ENCODE measurements around the gene RUNX1. TPM values are rescaled to one million over a fixed set of nuclear protein-coding genes. Genes with fewer than 3 reads are reported as not detected.

The RUNX1 gene
- total and polyA plus RNA-seq, 2 donors (not counting 1 experiment from before 2014, with no cell fraction given): 26.3 to 73.0 TPM

- Histone ChIP-seq H3K79me2 (ENCODE audit: control insufficient read depth, insufficient read depth, low read length) (no peaks in the 10 kb centered on the region), H3K36me3 (replicated peaks in 1 of 2; ENCODE audit: control extremely low read depth in 1 of 2, control insufficient read depth in 1 of 2, extremely low read depth in 1 of 2, insufficient read depth in 2 of 2, low read length in 1 of 2) (peaks cover 5 to 50% of the 10 kb centered on the region in 2 experiments), H3K27ac (ENCODE audit: low read length in 2 of 2) (no peak overlapping the region), H2AFZ (ENCODE audit: insufficient read depth, low read depth, low read length, poor library complexity, severe bottlenecking) (no peak overlapping the region), H3K4me3 (ENCODE audit: control extremely low read depth in 1 of 5, extremely low read depth in 1 of 5, insufficient read depth in 1 of 5, low read depth in 2 of 5, low read length in 4 of 5) (no peak overlapping the region), H3K9ac (ENCODE audit: low read length) (no peak overlapping the region), H3K4me1 (ENCODE audit: control insufficient read depth in 2 of 2, insufficient read depth in 2 of 2, low read length in 2 of 2) (no peaks in the 10 kb centered on the region), H3K27me3 (replicated peaks in 1 of 4; ENCODE audit: control extremely low read depth in 1 of 4, control insufficient read depth in 3 of 4, insufficient read depth in 4 of 4, low read length in 3 of 4) (no peaks in the 10 kb centered on the region), H4K20me1 (ENCODE audit: control insufficient read depth, insufficient read depth, low read length, poor library complexity, severe bottlenecking) (no peaks in the 10 kb centered on the region), H3K4me2 (replicated peaks; ENCODE audit: low read depth, low read length, poor library complexity, severe bottlenecking) (no peak overlapping the region), H3K9me3 (ENCODE audit: control extremely low read depth in 1 of 3, control insufficient read depth in 2 of 3, insufficient read depth in 1 of 3, low read length in 2 of 3) (peaks cover 1 to 16% (median 4%) of the 10 kb centered on the region in 3 donors)
- intact Hi-C loops (cut with micrococcal nuclease): no loop called here
- 100% methylated on average over 1 of the region's 3 CpGs for WGBS (ENCODE audit: insufficient coverage)
- no peak for TF ChIP-seq EZH2 (IDR thresholded peaks at IDR 0.05; ENCODE audit: borderline replicate concordance, insufficient read depth, low read depth, low read length, poor library complexity, severe bottlenecking)
- DNase-seq: no peak
- Mint-ChIP-seq H3K4me3 (no peak overlapping the region), H3K27me3 (no peaks in the 10 kb centered on the region), H3K9me3 (ENCODE audit: insufficient read depth) (peaks cover 5% of the 10 kb centered on the region), H3K27ac (no peak overlapping the region), H3K4me1 (no peaks in the 10 kb centered on the region)
- CTCF ChIA-PET: no interaction called here
- POLR2A ChIA-PET: no interaction called here
- ATAC-seq (ENCODE audit: low read depth): no peak
Measured at GRCh38 chr21:34825101-34825500, 224.0 kb downstream of the RUNX1 start.

GRCh38 chr21:34824314-34824713 lies 224.8 kb downstream of the RUNX1 start:
- Histone ChIP-seq H3K27ac (ENCODE audit: low read length in 2 of 2) (no peak overlapping the region), H4K20me1 (ENCODE audit: control insufficient read depth, insufficient read depth, low read length, poor library complexity, severe bottlenecking) (no peaks in the 10 kb centered on the region), H3K4me2 (replicated peaks; ENCODE audit: low read depth, low read length, poor library complexity, severe bottlenecking) (no peak overlapping the region), H3K4me1 (ENCODE audit: control insufficient read depth in 2 of 2, insufficient read depth in 2 of 2, low read length in 2 of 2) (no peaks in the 10 kb centered on the region), H3K27me3 (replicated peaks in 1 of 4; ENCODE audit: control extremely low read depth in 1 of 4, control insufficient read depth in 3 of 4, insufficient read depth in 4 of 4, low read length in 3 of 4) (no peaks in the 10 kb centered on the region), H2AFZ (ENCODE audit: insufficient read depth, low read depth, low read length, poor library complexity, severe bottlenecking) (no peak overlapping the region), H3K79me2 (ENCODE audit: control insufficient read depth, insufficient read depth, low read length) (no peaks in the 10 kb centered on the region), H3K9ac (ENCODE audit: low read length) (no peak overlapping the region), H3K36me3 (replicated peaks in 1 of 2; ENCODE audit: control extremely low read depth in 1 of 2, control insufficient read depth in 1 of 2, extremely low read depth in 1 of 2, insufficient read depth in 2 of 2, low read length in 1 of 2) (peaks cover 5 to 53% of the 10 kb centered on the region in 2 experiments), H3K9me3 (ENCODE audit: control extremely low read depth in 1 of 3, control insufficient read depth in 2 of 3, insufficient read depth in 1 of 3, low read length in 2 of 3) (peaks cover 1 to 16% (median 4%) of the 10 kb centered on the region in 3 donors), H3K4me3 (ENCODE audit: control extremely low read depth in 1 of 5, extremely low read depth in 1 of 5, insufficient read depth in 1 of 5, low read depth in 2 of 5, low read length in 4 of 5) (no peak overlapping the region)
- ATAC-seq (ENCODE audit: low read depth) (no peak), DNase-seq (no peak)
- Mint-ChIP-seq H3K9me3 (ENCODE audit: insufficient read depth) (peaks cover 5% of the 10 kb centered on the region), H3K4me3 (no peak overlapping the region), H3K27ac (no peak overlapping the region), H3K27me3 (no peaks in the 10 kb centered on the region), H3K4me1 (no peaks in the 10 kb centered on the region)
- intact Hi-C loops (cut with micrococcal nuclease): no loop called here
- WGBS (ENCODE audit: insufficient coverage): no CpG with 5 or more reads among the region's 1 CpG
- CTCF ChIA-PET: no interaction called here
- TF ChIP-seq CTCF (IDR thresholded peaks at IDR 0.05) (no peak), EZH2 (IDR thresholded peaks at IDR 0.05; ENCODE audit: borderline replicate concordance, insufficient read depth, low read depth, low read length, poor library complexity, severe bottlenecking) (no peak)
- POLR2A ChIA-PET: no interaction called here

Measured in B cell (primary cell).